ENCODE measurements around the gene LOXHD1.

The LOXHD1 gene

GRCh38 chr18:46448347-46448746, 208.7 kb downstream of the LOXHD1 start:
- DNase-seq (ENCODE audit: insufficient read length, low spot score) (no peak), FAIRE-seq (no peak)
- no peak for TF ChIP-seq POLR2A (IDR thresholded peaks at IDR 0.05; ENCODE audit: low read depth, low read length)

GRCh38 chr18:46447792-46448191, 209.2 kb downstream of the LOXHD1 start:
- FAIRE-seq: no peak
- no peak for TF ChIP-seq POLR2A (IDR thresholded peaks at IDR 0.05; ENCODE audit: low read depth, low read length)
- DNase-seq (ENCODE audit: insufficient read length, low spot score): no peak

GRCh38 chr18:46447323-46447722, 209.7 kb downstream of the LOXHD1 start:
- FAIRE-seq (no peak), DNase-seq (ENCODE audit: insufficient read length, low spot score) (no peak)
- TF ChIP-seq POLR2A (IDR thresholded peaks at IDR 0.05; ENCODE audit: low read depth, low read length): no peak

DNA sequence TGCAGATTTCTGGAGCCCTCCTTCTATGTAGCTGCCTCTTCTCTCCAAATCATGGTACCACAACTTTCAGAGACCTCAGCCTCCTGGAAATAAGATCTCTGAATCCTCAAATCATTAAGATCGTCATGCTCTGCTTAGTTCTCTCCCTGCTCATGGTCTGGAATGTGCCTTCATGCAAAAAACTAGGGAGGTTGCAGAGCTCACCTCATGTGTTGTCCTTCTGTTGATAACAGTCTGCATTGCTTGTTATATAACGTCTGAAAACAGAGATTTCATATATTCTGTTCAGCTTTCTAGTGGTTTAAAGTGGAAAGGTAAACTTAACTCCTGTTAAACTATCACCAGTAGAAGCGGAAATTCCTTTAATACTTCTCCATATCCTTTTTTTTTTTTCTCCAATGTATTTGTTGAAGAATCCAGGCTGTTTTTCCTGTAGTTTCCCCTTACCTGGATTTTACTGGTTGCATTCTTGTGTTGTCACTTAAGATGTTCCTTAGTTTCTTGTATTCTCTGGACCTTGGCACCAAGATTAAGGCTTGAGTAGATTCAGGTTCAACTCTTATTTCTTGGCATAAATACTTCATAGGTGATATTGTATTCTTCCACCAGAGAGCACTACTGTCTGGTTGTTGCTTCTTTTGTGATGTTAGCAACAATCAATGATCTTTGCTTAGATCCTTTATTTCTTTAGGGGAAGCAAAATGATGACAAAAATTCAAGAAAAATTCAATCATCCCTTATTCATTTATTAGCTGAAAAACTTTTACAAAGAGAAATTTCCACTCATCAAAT, 211.3 kb downstream of the LOXHD1 start:
- FAIRE-seq (no peak), DNase-seq (ENCODE audit: insufficient read length, low spot score) (no peak)
- no peak for TF ChIP-seq POLR2A (IDR thresholded peaks at IDR 0.05; ENCODE audit: low read depth, low read length)

DNA sequence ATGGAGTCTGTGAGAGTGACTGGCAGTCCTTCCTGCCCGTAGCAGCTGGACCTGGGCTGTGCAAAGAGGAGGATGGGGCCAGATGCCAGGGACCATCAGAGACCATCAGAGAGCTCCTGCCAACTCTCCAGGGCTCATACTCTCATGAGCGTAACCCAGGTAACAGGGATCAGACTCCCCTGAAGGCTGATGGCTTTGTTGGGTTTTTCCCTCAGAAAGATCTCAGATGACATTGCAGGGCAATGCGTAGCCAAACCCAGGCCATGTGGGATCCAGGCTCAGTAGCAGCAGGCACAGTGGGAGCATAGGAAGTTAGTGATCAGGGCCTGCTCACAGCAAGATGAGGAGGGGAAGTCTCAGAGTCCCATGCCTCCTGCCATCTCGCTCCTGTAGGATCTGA, 218.0 kb downstream of the LOXHD1 start:
- DNase-seq (ENCODE audit: insufficient read length, low spot score): no peak
- FAIRE-seq: no peak
- TF ChIP-seq POLR2A (IDR thresholded peaks at IDR 0.05; ENCODE audit: low read depth, low read length): no peak

DNA sequence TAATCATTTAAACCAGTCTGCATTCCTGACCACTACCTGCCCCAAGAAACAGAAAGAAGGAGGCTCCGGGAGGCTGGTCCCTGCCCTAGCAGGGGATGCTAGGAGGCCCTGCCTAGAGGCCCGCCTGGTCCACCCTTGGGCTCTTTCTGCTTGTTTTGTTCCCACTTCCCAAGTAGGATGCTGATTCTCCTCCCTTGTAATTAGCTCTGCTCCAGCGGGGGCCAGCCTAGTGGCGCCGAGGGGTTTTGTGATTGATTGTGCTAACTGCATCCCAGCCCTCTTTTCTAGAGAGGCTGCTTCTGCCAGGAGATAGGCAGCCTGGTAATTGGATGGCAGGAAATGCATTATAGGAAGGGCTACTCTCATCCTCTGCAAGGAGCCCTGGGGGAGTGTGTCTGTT, 220.0 kb downstream of the LOXHD1 start:
- FAIRE-seq: no peak
- DNase-seq (ENCODE audit: insufficient read length, low spot score): no peak
- TF ChIP-seq POLR2A (IDR thresholded peaks at IDR 0.05; ENCODE audit: low read depth, low read length): no peak

DNA sequence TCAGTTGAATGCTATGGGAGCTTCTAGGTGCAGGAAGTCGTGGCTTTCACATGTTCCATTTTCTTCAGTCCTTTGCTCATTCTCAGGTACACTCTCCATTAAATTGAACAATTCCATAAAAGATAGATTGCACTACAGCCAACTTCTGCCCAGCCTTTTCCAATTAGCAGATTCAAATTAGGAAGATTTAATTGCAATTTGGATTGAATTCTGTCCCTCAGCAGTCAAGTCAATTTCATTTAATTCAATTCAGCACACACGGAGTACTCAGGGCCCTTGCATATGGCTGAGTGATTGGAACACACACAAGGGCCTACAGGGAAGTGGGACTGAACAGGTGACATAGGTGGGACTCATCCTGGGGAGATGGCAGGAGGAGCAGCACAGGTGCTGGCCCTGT, 220.4 kb downstream of the LOXHD1 start:
- no peak for TF ChIP-seq POLR2A (IDR thresholded peaks at IDR 0.05; ENCODE audit: low read depth, low read length)
- no peak for FAIRE-seq
- no peak for DNase-seq (ENCODE audit: insufficient read length, low spot score)

- TF ChIP-seq POLR2A (IDR thresholded peaks at IDR 0.05; ENCODE audit: low read depth, low read length): no peak
- DNase-seq (ENCODE audit: insufficient read length, low spot score): no peak
- no peak for FAIRE-seq
Observed at GRCh38 chr18:46435031-46435430, 222.0 kb downstream of the LOXHD1 start.

DNA sequence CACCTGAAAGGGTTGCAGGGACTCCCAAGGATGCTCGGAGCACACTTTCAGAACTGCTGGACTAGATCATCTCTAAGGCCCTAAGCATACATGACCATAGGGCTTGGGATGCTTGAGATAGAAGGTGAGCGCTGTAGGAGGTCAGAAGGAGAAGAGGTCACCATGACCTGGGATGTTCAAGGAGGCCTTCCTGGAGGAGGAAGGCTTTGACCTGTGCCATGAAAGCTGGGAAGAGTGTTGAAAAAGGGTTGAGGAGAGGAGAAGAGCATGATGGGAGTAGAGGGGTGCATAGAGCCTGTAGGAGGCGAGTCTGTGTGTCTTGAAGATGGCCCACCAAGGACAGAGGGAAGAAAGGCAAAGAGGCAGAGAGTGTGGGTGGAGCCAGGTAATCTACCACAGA, 222.4 kb downstream of the LOXHD1 start:
- FAIRE-seq (no peak), DNase-seq (ENCODE audit: insufficient read length, low spot score) (no peak)
- TF ChIP-seq POLR2A (IDR thresholded peaks at IDR 0.05; ENCODE audit: low read depth, low read length): no peak

DNA sequence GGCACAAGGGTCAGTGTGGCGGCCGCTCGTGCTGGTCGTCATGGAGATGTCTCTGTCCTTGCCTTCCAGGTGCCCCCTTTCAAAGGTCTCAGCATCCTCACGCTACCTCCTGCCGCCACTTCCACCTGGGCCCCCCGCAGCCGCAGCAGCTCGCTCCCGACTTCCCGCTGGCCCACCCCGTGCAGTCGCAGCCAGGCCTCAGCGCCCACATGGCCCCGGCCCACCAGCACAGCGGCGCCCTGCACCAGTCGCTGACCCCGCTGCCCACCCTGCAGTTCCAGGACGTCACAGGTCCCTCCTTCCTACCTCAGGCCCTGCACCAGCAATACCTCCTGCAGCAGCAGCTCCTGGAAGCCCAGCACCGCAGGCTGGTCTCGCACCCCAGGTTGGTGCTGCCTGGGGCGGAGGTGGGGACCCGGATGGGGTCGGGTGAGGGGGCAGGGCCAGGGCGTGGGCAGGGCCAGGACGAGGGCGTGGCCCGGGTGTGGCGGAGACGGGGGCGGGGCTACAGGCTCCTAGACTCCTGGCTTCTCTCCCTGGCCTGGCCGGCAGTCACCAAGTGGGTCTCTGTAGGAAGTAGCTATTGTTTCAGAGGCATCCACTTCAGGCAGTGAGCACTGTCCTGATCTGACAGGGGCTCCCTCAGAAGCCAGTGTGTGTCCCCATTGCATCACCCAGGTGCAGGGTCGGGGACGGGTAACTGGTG, 223.7 kb downstream of the LOXHD1 start:
- DNase-seq (ENCODE audit: insufficient read length, low spot score) (no peak), FAIRE-seq (no peak)
- no peak for TF ChIP-seq POLR2A (IDR thresholded peaks at IDR 0.05; ENCODE audit: low read depth, low read length)

DNA sequence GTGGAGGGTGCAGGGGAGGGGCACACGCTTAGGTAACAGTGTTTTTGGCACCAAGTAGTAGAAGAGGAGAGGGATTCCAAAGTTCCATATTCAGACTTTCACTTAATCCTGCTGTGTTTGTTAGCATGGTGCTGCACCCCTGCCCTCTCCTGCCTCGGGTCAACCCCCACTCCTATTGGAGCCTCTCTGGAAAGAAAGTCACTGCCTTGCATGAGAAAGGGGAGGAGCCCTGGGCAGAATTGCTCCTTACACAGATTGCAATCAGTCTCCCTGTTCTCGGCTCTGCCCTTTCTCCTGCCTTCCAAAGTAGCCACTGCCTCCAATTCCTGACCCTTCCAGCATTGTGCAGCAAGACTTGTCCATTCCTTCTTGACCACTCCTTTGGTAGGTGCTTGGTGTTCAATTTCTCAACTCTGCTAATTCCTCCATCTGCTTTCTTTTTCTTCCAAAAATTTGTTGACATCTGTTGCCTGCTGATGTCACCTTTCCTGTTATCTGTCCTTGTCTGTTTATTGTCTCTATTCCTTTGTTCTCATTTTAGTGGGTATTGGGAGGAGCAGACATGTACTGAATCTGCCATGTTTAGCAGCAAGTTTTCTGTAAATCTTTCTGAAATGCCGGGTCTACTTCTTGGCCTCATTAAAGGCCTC, 225.4 kb downstream of the LOXHD1 start:
- no peak for TF ChIP-seq POLR2A (IDR thresholded peaks at IDR 0.05; ENCODE audit: low read depth, low read length)
- DNase-seq (ENCODE audit: insufficient read length, low spot score) (no peak), FAIRE-seq (no peak)

DNA sequence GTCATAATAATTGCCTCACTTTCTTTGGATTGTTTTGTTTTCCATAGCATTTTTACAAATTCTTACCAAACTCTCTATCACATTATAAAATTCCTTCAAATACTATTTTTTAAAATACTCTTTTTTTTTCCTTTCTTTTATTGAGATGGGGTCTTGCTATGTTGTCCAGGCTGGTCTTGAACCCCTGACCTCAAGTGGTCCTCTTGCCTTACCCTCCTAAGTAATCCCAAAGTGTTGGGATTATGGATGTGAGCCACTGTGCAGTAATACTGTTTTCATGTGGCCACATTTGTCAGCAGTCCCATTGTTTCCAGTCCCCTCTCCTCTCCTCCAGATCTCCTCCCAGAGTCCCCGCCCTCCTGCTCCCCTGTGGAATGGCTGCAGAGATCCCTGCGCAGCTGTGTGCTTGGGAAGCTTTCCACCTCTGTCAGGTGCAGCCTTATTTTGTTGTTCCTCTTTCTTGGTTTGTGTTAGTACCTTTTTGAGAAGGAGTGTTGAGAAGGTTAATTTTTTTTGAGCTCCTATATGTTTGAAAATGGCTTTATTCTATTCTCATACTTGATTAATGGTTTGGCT, 227.3 kb downstream of the LOXHD1 start:
- FAIRE-seq (no peak), DNase-seq (ENCODE audit: insufficient read length, low spot score) (no peak)
- TF ChIP-seq POLR2A (IDR thresholded peaks at IDR 0.05; ENCODE audit: low read depth, low read length): no peak

- FAIRE-seq (no peak), DNase-seq (ENCODE audit: insufficient read length, low spot score) (no peak)
- no peak for TF ChIP-seq POLR2A (IDR thresholded peaks at IDR 0.05; ENCODE audit: low read depth, low read length)
Observed at GRCh38 chr18:46429130-46429529, 227.9 kb downstream of the LOXHD1 start.

DNA sequence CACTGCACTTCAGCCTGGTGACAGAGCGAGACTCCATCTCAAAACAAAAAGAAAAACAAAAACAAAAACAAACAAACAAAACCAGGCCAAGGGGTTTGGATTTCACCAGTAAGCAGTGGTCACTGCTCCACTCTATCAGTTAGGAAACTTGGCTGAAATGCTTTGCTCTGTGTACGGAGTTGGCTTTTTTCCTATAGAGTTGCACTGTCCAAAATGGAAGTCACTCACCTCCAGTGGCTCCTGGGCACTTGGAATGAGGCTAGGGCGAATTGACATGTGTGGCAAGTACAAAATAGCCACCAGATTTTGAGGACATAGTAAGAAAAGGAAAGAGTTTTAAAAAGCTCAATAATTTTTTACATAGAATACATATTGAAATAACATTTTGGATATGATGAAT, 228.7 kb downstream of the LOXHD1 start:
- TF ChIP-seq POLR2A (IDR thresholded peaks at IDR 0.05; ENCODE audit: low read depth, low read length): no peak
- DNase-seq (ENCODE audit: insufficient read length, low spot score): no peak
- FAIRE-seq: no peak
